K562 (cell line): ENCODE measurements around the gene MAN1A1. TPM values are rescaled to one million over a fixed set of nuclear protein-coding genes. Genes with fewer than 3 reads are reported as not detected.

Source experiments
- ATAC-seq: fragments of 200-7000 bp; cut with Tn5 transposase; 3 replicates; pipeline ENCODE4 v1.9.1; 2020; ENCODE audit warnings: moderate library complexity
- BruUV-seq: library from RNA; stranded (reverse); fragments of 400-500 nt; replicated peaks from 2 replicates; lab custom pipeline; 2021; lab: Mats Ljungman, UMichigan
- CTCF ChIA-PET: fragments of 300-600 bp; formaldehyde crosslinking; extraction: SDS; loops from one replicate; lab custom pipeline; 2021; ENCODE audit warnings: low intra/inter-chr PET ratio; lab: Yijun Ruan, JAX
- POLR2A ChIA-PET: fragments of 300-600, 350-650 bp; sonication (Branson Sonifier 250); formaldehyde crosslinking; extraction: SDS; loops from one replicate; lab custom pipeline; 2021; ENCODE audit warnings: antibody characterized with exemption, inconsistent platforms; lab: Yijun Ruan, JAX
- DNase-seq, 4 experiments: peaks; one replicate each; pipeline versions ENCODE4 v3.0.0 to v3.0.0-alpha.2; 2011 to 2018; ENCODE audit warnings: low spot score in 3 of 4, mixed read lengths in 3 of 4; ENCODE audit errors: extremely low read depth in 1 of 4
- FAIRE-seq: peaks from 2 replicates; lab custom pipeline; 2011; peaks lifted over from hg19 to GRCh38; lab: Jason Lieb, UNC
- H2AFZ ChIP-seq: 2 replicates; pipeline ENCODE4 v1.6.0; 2011; ENCODE audit warnings: low read depth, low read length, control low read depth, inconsistent platforms
- H3K27ac ChIP-seq: fragments of 200-600 bp; 3 replicates; pipeline ENCODE4 v1.8.0; 2011; ENCODE audit warnings: low read depth, mild to moderate bottlenecking, control low read depth, inconsistent platforms, low read length, moderate library complexity, mixed read lengths; ENCODE audit errors: extremely low read depth
- H3K27me3 ChIP-seq, 2 experiments: fragments of 300-600 bp in 1 of 2; 2 replicates in 1 of 2; 3 replicates in 1 of 2; pipeline versions ENCODE4 v1.6.0 to v1.8.0; 2011; ENCODE audit warnings: inconsistent platforms in 2 of 2, low read length in 2 of 2, mild to moderate bottlenecking in 1 of 2, mixed read lengths in 1 of 2, moderate library complexity in 1 of 2; ENCODE audit not compliant: control insufficient read depth in 2 of 2, insufficient read depth in 2 of 2
- H3K36me3 ChIP-seq: fragments of 300-600 bp; 3 replicates; pipeline ENCODE4 v1.8.0; 2011; ENCODE audit warnings: mild to moderate bottlenecking, low read length, inconsistent platforms; ENCODE audit not compliant: control insufficient read depth, insufficient read depth
- H3K4me1 ChIP-seq, 2 experiments: fragments of 200-600 bp in 1 of 2; replicated peaks in 1 of 2; 2 replicates in 1 of 2; 3 replicates in 1 of 2; pipeline versions ENCODE4 v1.5.1 to v1.8.0; 2011; ENCODE audit warnings: inconsistent platforms in 2 of 2, low read length in 2 of 2, mild to moderate bottlenecking in 1 of 2, mixed read lengths in 1 of 2, moderate library complexity in 1 of 2; ENCODE audit not compliant: control insufficient read depth in 2 of 2, insufficient read depth in 2 of 2
- H3K4me2 ChIP-seq: 2 replicates; pipeline ENCODE4 v1.6.1; 2011; ENCODE audit warnings: low read length, control low read depth, inconsistent platforms, mixed read lengths; ENCODE audit not compliant: insufficient read depth
- H3K4me3 ChIP-seq: fragments of 200-600 bp; sonication (generic), shearing (Covaris generic); 2 replicates; pipeline ENCODE4 v1.5.1; 2016; ENCODE audit warnings: control low read depth, inconsistent platforms
- H3K79me2 ChIP-seq: fragments of 200-600 bp; 3 replicates; pipeline ENCODE4 v1.8.0; 2011; ENCODE audit warnings: low read length, inconsistent platforms; ENCODE audit not compliant: control insufficient read depth, insufficient read depth
- H3K9ac ChIP-seq, 2 experiments: 2 replicates each; pipeline versions ENCODE4 v1.6.0 to v1.6.1; 2011; ENCODE audit warnings: low read depth in 2 of 2, low read length in 2 of 2, control low read depth in 1 of 2, inconsistent platforms in 1 of 2, mild to moderate bottlenecking in 1 of 2, mixed read lengths in 1 of 2; ENCODE audit not compliant: insufficient read depth in 1 of 2
- H3K9me1 ChIP-seq: one replicate; pipeline ENCODE4 v1.6.0; 2011; ENCODE audit warnings: inconsistent platforms, mild to moderate bottlenecking, low read length, moderate library complexity; ENCODE audit not compliant: control insufficient read depth, insufficient read depth
- H3K9me3 ChIP-seq: replicated peaks from 2 replicates; pipeline ENCODE4 v1.5.1; 2011; ENCODE audit warnings: low read depth, low read length, inconsistent platforms; ENCODE audit not compliant: control insufficient read depth, insufficient read depth
- H4K20me1 ChIP-seq: replicated peaks from 2 replicates; pipeline ENCODE4 v1.6.1; 2011; ENCODE audit warnings: low read length, inconsistent platforms, mixed read lengths; ENCODE audit not compliant: control insufficient read depth, insufficient read depth
- CBX5 ChIP-seq: IDR thresholded peaks from 2 replicates; pipeline ENCODE4 v1.6.1; 2014; ENCODE audit warnings: low read depth, borderline replicate concordance
- CBX8 ChIP-seq: fragments of 200-600 bp; sonication (generic); IDR thresholded peaks from 2 replicates; pipeline ENCODE4 v1.6.1; 2012; ENCODE audit warnings: borderline replicate concordance, mixed run types, low read depth, mild to moderate bottlenecking, moderate library complexity, mixed read lengths, low read length, control low read depth, inconsistent platforms; ENCODE audit not compliant: poor library complexity, severe bottlenecking; ENCODE audit errors: extremely low read depth
- CCNT2 ChIP-seq: IDR thresholded peaks from 2 replicates; pipeline ENCODE4 v1.6.1; 2011; ENCODE audit warnings: borderline replicate concordance, low read depth, mild to moderate bottlenecking, moderate library complexity, mixed read lengths, low read length; ENCODE audit not compliant: insufficient read length; ENCODE audit errors: extremely low read depth
- MCM7 ChIP-seq, 2 experiments: fragments of 450-650 bp; IDR thresholded peaks; 2 replicates each; pipeline ENCODE4 v1.6.1; 2016 to 2018
- PCBP1 ChIP-seq: fragments of 200-400 bp; formaldehyde crosslinking; IDR thresholded peaks from 2 replicates; pipeline ENCODE4 v1.6.1; 2018; ENCODE audit warnings: mild to moderate bottlenecking, low read depth, low read length; ENCODE audit not compliant: poor library complexity, severe bottlenecking
- PHF8 ChIP-seq: fragments of 200-600 bp; sonication (generic); IDR thresholded peaks from 2 replicates; pipeline ENCODE4 v1.6.1; 2012; ENCODE audit warnings: mixed run types, mild to moderate bottlenecking, inconsistent platforms, low read length, moderate library complexity, borderline replicate concordance
- POLR2G ChIP-seq: fragments of 200-400 bp; formaldehyde crosslinking; IDR thresholded peaks from 2 replicates; pipeline ENCODE4 v1.6.1; 2017; ENCODE audit warnings: low read depth, mild to moderate bottlenecking, antibody characterized with exemption, low read length, moderate library complexity
- U2AF1 ChIP-seq: fragments of 200-400 bp; formaldehyde crosslinking; optimal IDR thresholded peaks from 2 replicates; pipeline ENCODE3; 2017; ENCODE audit warnings: mild to moderate bottlenecking, low read depth, low read length, moderate library complexity
- WGBS: fragments of 100-300 bp; shearing (Covaris generic); methylation state at CpG from one replicate; pipeline ENCODE4 v1.1.6; 2016; ENCODE audit warnings: low coverage, mixed read lengths; ENCODE audit not compliant: insufficient coverage; ENCODE audit errors: missing lambda C conversion rate; 5-methylcytosine and 5-hydroxymethylcytosine counted together
- in situ Hi-C: fragments of 300-500 bp; cut with MboI; formaldehyde crosslinking; loops from 4 replicates; pipeline ENCODE4 v1.15.0; 2018; ENCODE audit warnings: inconsistent platforms, mixed read lengths
- intact Hi-C: fragments of 100-400 bp; cut with micrococcal nuclease; formaldehyde crosslinking; loops from 2 replicates; pipeline ENCODE4 v1.14.2; 2022
- polyA plus RNA-seq, 8 experiments: library from polyadenylated mRNA; depleted of rRNA in 4 of 8; stranded (reverse) in 5 of 8; unstranded in 3 of 8; fragments of >200 nt; fragmentation: Nextera tagmentation in 2 of 8; fragmentation: Illumina TruSeq in 1 of 8; extraction: Ambion mirVana in 2 of 8; extraction: Trizol in 1 of 8; gene quantifications; 2 replicates each; pipeline versions ENCODE4 v1.2.1 to v1.2.3, GENCODE V29; 2011 to 2014; ENCODE audit warnings: inconsistent platforms in 1 of 8, missing spikeins in 1 of 8
- total RNA-seq, 7 experiments: library from RNA; depleted of rRNA in 6 of 7; stranded (reverse); fragments of >200 nt in 6 of 7; fragmentation: Illumina TruSeq in 2 of 7; extraction: Trizol in 2 of 7; gene quantifications; 2 replicates each; pipeline versions ENCODE4 v1.2.1 to v1.2.3, GENCODE V29; 2011 to 2021; ENCODE audit warnings: low replicate concordance in 1 of 7
- TF ChIP-seq, protein P1 (sequence below): sonication (generic); formaldehyde crosslinking; IDR thresholded peaks from 2 replicates; pipeline ENCODE4 v1.8.0; 2023; ENCODE audit warnings: mild to moderate bottlenecking, missing genetic modification reagents
- TF ChIP-seq, protein P2 (sequence below): sonication (generic); formaldehyde crosslinking; IDR thresholded peaks from 2 replicates; pipeline ENCODE4 v1.8.0; 2022; ENCODE audit warnings: mild to moderate bottlenecking, missing genetic modification reagents

Gene MAN1A1
- total and polyA plus RNA-seq, 9 of the 15 experiments (the other 6 are each of a cell fraction or from before 2014, with no cell fraction given): 24.5 to 78.4 (median 59.7) TPM

DNA sequence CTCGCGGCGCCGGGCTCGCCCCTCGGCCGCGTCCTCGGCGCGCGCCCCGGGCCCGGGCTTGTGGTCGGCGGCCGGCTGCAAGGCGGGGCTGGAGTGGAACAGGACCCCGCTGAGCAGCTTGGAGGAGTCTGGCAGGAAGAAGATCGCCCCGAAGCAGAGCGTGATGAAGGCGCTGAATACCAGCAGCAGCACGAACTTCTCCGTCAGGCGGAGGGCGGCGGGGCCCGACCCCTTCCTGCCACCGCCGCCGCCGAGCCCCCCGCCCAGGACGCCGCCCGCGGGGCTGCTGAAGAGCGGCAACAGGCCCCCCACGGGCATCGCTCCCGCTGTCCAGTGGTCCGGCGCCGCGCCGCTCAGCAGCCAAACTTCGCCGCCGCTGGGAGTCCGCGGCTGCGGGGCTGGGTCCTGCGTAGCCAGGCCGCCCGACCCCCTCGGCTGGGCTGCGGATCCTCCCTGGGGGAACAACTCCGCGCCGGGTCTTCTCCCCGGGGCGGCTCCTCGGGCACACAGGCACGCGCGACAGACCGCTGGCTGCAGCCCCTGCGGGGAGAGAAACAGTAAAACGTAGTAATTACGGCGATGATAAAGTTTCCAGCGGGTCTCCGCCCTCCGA, 707 bp downstream of the MAN1A1 start:
- peak; percentile 7 for ATAC-seq
- no peaks in the 10 kb centered on the region for H3K9me1 ChIP-seq
- H3K9ac ChIP-seq: peak overlapping the region; percentile 88 to 94
- H3K36me3 ChIP-seq: peaks cover 34% of the 10 kb centered on the region
- H3K27ac ChIP-seq: peak overlapping the region; percentile 89
- H3K9me3 ChIP-seq: no peaks in the 10 kb centered on the region
- POLR2A ChIA-PET: interaction anchor here (0.8 to 1.3 kb wide), 4 partner anchors 36 to 371 kb away, joined by 3 to 5 read pairs (median 4); no protein-coding TSS in a partner anchor
- CTCF ChIA-PET: interaction anchor here (1.1 kb wide), 1 partner anchor 11 kb away, joined by 3 read pairs; no protein-coding TSS in a partner anchor
- H3K27me3 ChIP-seq: no peaks in the 10 kb centered on the region
- intact Hi-C loops: loop anchor here (2.0 to 5.0 kb wide), 3 partner anchors 36 to 457 kb away; partner anchors contain the start of gene ASF1A
- WGBS: 2% methylated on average over 41 of the region's 75 CpGs
- peaks cover 97% of the 10 kb centered on the region for H3K79me2 ChIP-seq
- H2AFZ ChIP-seq: peak overlapping the region; percentile 78
- H4K20me1 ChIP-seq: peaks cover 12% of the 10 kb centered on the region
- peak overlapping the region; percentile 96 for H3K4me2 ChIP-seq
- BruUV-seq: no TSS peak
- peak in 3 of 4 experiments; percentile 34 to 41 (median 36) for DNase-seq
- in situ Hi-C loops: loop anchor here (5.0 kb wide), 1 partner anchor 222 kb away; no protein-coding TSS in a partner anchor
- peaks cover 8 to 17% of the 10 kb centered on the region in 2 experiments; a peak in 3 of 5 replicates for H3K4me1 ChIP-seq
- FAIRE-seq: no peak
- H3K4me3 ChIP-seq: peak overlapping the region; percentile 77
- TF ChIP-seq POLR2G (peak; percentile 56; the same call in 1 of the 2 replicates), U2AF1 (peak; percentile 38), MCM7 (IDR thresholded peaks at IDR 0.05) (no peak), PHF8 (no peak; the same call in 1 of the 2 replicates), CCNT2 (peak; percentile 13), CBX8 (no peak), CBX5 (no peak), PCBP1 (no peak)
- TF ChIP-seq, protein P1, sequence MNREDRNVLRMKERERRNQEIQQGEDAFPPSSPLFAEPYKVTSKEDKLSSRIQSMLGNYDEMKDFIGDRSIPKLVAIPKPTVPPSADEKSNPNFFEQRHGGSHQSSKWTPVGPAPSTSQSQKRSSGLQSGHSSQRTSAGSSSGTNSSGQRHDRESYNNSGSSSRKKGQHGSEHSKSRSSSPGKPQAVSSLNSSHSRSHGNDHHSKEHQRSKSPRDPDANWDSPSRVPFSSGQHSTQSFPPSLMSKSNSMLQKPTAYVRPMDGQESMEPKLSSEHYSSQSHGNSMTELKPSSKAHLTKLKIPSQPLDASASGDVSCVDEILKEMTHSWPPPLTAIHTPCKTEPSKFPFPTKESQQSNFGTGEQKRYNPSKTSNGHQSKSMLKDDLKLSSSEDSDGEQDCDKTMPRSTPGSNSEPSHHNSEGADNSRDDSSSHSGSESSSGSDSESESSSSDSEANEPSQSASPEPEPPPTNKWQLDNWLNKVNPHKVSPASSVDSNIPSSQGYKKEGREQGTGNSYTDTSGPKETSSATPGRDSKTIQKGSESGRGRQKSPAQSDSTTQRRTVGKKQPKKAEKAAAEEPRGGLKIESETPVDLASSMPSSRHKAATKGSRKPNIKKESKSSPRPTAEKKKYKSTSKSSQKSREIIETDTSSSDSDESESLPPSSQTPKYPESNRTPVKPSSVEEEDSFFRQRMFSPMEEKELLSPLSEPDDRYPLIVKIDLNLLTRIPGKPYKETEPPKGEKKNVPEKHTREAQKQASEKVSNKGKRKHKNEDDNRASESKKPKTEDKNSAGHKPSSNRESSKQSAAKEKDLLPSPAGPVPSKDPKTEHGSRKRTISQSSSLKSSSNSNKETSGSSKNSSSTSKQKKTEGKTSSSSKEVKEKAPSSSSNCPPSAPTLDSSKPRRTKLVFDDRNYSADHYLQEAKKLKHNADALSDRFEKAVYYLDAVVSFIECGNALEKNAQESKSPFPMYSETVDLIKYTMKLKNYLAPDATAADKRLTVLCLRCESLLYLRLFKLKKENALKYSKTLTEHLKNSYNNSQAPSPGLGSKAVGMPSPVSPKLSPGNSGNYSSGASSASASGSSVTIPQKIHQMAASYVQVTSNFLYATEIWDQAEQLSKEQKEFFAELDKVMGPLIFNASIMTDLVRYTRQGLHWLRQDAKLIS: no peak
- TF ChIP-seq, protein P2, sequence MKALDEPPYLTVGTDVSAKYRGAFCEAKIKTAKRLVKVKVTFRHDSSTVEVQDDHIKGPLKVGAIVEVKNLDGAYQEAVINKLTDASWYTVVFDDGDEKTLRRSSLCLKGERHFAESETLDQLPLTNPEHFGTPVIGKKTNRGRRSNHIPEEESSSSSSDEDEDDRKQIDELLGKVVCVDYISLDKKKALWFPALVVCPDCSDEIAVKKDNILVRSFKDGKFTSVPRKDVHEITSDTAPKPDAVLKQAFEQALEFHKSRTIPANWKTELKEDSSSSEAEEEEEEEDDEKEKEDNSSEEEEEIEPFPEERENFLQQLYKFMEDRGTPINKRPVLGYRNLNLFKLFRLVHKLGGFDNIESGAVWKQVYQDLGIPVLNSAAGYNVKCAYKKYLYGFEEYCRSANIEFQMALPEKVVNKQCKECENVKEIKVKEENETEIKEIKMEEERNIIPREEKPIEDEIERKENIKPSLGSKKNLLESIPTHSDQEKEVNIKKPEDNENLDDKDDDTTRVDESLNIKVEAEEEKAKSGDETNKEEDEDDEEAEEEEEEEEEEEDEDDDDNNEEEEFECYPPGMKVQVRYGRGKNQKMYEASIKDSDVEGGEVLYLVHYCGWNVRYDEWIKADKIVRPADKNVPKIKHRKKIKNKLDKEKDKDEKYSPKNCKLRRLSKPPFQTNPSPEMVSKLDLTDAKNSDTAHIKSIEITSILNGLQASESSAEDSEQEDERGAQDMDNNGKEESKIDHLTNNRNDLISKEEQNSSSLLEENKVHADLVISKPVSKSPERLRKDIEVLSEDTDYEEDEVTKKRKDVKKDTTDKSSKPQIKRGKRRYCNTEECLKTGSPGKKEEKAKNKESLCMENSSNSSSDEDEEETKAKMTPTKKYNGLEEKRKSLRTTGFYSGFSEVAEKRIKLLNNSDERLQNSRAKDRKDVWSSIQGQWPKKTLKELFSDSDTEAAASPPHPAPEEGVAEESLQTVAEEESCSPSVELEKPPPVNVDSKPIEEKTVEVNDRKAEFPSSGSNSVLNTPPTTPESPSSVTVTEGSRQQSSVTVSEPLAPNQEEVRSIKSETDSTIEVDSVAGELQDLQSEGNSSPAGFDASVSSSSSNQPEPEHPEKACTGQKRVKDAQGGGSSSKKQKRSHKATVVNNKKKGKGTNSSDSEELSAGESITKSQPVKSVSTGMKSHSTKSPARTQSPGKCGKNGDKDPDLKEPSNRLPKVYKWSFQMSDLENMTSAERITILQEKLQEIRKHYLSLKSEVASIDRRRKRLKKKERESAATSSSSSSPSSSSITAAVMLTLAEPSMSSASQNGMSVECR (CRISPR knock-in tag): no peak
